ENCODE results near the gene PGM5.

PGM5 gene

DNA sequence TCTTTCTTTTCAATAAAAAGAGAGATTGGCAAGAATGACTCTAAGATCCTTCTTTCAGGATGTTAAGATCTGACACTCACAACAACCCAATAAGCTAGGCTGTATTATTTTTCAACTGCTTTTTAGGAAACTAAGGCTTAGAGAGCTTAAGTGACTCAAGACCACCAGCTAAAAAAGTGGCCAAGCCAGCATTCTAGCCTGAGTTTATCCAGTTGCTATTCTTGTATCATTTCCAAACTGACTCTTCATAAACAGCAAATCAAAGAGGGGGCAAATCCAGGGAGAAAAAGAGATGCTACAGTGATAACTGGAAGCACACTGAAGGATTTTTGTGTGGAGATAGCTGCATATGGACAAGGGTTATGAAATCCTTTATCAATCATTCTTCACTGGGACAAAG is 137.1 kb downstream of the PGM5 start:
- no peak for DNase-seq (ENCODE audit: extremely low read depth in 1 of 2, low read depth in 1 of 2)

DNA sequence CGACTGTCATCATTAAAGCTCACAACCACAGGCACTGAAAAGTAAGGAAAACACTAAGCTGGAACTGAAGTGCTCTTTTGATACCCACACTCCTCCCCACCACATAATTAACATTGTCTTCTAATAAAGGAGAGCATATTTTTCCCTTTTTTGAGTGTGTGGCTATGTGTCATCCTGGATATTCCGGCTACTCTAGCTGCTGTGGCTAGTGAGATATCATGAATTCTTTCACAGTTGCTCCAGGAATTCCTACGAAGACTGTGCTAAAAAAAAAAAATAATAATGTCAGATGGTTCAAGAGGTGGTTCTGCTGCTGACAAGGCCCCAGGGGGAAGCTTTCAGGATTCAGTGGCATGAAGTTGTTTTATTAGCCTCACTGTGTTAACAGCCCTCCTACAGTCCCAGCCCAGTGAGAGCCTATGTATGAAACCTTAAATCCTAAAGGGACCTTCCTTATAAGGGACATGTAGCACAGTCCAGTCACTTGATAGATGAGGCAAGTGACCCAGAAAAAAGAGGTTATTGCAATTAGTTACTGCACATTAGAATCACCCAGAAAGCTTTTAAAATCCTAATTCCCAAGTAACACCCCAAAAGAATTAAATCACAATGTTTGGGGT is 137.7 kb downstream of the PGM5 start:
- DNase-seq (ENCODE audit: extremely low read depth in 1 of 2, low read depth in 1 of 2): no peak

DNA sequence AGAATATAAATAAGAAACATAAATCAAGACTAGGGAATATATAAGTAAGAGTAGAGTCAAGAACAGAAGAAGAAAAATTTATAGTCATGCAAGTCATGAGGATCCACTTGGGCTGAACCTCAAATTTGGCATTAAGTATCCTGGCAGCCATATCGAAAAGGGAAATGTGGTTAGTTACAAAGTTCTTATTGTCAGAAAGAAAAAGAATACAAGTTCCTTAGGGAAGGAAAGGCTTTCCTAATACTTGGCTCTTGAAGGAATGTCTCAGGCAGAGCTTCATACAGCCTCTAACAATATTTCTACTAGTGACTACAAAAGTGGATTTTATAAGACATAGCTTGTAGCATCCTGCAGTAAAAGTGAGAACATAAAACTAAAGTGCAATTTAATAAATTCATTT is 138.8 kb downstream of the PGM5 start:
- no peak for DNase-seq (ENCODE audit: extremely low read depth in 1 of 2, low read depth in 1 of 2)

DNA sequence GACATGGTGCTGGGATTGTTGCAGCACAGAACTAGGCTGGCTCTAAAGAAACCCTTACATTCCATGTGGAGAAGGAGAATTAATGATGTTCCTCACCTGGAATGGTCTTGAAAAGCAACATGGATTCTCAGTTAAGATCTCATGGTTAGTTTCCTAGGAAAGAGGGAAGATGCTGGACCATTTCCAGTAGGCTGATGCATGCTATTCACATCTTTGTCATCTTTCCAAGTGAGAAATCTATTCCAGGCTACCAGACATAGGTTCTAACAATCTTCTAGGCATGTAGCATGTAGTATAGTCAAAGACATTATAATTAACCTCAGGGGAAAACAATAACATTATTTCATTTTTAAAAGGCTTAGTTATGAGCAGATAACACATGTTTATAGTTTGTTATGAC is 139.9 kb downstream of the PGM5 start:
- DNase-seq (ENCODE audit: extremely low read depth in 1 of 2, low read depth in 1 of 2): no peak

DNA sequence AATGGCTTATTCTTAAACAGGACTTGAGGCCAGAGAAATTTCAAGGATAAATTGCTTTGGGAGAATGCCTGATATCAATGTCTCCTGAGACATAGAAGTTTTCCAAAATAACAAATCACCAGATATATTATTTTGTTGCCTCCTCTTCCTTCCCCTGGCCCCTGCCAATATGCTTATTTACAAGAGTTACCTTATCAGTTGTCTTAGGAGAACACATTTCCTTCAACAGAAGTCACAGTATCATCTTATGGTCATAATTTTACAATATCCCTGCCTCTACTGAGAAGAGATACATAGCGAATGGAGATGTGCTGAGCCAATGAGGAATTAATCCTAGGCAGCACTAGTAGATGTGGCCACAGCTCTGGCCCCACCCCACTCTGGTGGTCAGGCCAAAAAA is 141.2 kb downstream of the PGM5 start:
- no peak for DNase-seq (ENCODE audit: extremely low read depth in 1 of 2, low read depth in 1 of 2)

DNA sequence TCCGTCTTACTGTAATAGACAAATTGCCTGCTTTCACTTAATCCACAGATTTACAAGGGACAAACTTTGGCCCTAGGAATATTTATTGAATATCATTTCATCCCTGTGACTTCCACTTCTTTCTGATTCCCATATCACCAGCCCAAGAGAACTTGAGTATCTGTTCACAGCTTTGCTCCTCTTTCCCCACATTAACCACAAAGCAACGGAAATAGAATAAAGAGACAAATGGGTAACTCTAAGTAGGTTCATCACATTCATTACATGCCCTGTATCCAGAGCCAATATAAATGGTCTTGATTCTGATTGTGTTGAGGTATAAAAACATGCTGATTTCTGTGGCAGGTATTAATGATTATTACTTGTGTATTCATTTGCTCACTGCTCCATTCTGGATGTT is 142.4 kb downstream of the PGM5 start:
- DNase-seq (ENCODE audit: extremely low read depth in 1 of 2, low read depth in 1 of 2): no peak

DNA sequence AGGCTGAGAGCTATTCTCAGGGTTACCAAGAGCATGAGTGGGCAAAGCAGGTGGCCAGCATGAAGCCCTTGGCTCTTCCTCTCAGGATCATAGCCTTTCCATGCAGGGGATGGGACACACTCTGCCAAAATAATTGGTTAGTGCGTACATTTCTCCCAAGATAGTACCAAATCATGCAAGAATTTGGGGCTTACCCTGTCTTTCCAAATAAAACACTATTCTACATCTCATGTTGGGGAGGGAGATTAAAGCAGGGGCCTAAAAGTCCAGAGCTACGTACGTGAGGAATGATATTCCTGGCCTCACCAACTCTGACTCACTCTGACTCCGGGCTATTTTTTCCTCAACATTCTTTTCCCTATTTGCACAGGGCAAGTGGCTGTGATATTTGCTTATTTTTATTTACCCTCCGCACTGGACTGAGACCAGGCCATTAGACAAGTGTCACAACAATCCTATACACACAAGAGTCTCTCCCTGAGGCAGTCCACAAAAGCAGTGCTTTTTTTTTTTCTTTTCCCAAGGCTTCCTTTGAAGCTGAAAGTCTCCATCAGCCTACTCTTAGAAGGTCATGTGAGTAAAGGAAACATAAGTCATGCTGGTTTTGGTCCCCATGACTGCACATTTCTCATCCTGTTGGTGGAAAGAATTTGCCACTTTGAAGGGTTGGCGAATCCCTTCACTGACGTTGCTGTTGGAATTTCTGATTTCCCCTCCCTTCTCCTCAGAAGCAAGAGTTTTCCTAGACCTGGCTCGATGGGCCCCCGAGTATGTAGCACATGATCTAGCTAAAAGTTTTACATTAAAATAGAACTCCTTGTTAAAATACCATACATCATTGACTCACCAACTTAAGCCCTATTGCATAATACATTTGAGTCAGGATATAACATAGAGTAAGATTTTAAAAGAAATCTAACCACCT is 144.3 kb downstream of the PGM5 start:
- no peak for DNase-seq (ENCODE audit: extremely low read depth in 1 of 2, low read depth in 1 of 2)

DNA sequence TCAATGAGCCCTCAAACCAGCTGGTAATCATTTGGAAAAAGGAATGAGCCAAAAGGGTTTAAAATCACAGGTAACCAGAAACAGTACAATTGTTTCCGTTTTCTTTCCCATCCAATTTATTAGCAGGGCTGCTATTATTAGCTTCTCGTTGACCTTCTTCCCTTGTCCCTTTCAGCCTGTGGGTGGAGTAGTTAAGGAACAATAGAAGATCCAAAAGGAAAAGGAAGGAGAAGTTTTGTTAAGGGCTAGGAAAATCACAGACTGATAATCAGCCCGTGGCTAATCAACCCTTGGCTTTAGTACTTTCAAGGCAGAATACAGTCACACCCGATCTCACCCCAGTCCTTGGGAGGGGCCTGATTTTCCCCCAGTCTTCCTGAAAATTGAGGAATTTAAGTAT is 145.9 kb downstream of the PGM5 start:
- no peak for DNase-seq (ENCODE audit: extremely low read depth in 1 of 2, low read depth in 1 of 2)

DNA sequence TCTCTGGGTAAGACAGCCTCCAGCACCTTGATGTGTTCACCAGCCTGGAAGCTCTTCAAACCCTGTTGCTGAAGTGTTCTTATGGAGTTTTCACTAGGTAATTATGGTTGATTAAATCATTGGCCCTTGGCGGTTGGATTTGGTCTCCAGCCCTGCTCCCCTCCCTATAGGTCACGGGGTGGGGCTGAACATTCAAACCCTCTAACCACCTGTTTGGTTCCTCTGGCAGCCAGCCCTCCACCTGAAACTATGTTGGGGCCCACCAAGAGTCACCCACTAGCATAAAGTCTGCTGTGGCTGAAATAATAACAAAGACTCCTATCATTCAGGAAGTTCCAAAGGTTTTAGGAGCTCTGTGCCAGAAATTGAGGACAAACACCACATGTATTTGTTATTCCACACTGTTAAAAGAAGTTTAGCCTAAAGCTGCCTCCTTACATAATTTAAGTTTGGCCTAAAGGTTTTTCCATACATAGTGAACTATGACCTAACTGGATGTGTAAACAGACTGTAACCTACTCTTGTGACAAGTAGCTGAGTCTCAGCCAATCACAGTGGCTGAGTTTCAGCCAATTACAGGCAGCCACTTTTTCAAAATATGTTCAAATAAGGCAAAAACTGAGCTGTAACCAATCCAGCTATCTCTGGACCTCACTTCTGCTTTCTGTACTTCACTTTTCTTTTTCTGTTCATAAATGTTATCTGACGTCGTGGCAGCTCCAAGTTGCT is 149.4 kb downstream of the PGM5 start:
- no peak for DNase-seq (ENCODE audit: extremely low read depth in 1 of 2, low read depth in 1 of 2)

DNA sequence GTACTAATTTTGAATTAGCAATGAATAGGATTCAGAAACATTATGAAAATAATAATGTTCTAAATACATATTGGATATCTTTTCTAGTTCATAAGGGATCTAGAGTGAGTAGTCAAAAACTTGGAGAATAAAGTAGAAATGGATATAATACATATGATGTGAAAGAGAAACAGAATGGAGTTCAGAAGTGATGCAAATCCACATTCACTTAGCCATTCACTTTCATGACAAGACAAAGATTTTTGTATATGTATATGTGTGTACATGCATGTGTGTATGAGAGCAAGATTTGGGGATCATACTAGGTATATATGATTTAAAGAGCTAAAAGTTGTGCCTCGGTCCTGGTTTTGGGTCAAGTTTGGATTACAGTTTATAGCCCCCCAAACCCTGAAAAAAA is 150.1 kb downstream of the PGM5 start:
- no peak for DNase-seq (ENCODE audit: extremely low read depth in 1 of 2, low read depth in 1 of 2)

DNA sequence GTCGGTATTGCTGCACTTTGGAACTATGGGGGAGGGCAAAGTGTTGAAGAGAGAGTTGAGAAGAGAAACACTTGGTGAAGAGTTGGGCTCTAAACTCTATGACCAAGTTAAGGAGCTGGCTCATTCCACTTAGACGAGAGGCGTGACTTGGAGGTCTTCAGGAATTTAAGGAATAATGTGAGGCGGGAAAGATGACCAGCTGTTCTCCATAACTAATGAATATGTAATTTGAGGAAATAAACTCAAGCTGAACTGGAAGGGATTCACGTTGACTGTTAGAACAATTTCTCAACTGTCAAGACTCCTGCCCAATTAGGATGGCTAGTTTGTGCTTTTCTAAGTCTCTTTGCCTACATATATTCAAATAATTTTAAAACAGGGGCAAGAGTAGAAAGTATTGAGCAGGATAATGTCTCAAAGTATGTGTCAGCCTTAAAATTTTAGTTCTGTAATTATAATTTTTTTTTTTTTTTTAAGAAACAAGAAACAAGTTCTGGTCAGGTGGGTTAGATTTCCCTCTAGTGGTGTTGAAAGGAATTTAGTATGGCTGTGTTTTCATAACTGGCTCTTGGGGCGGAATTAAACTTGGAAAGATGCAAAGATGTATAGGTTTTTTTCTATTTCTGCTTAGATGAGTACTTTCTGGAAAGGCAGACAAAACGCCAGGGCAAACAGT is 150.9 kb downstream of the PGM5 start:
- no peak for DNase-seq (ENCODE audit: extremely low read depth in 1 of 2, low read depth in 1 of 2)

DNA sequence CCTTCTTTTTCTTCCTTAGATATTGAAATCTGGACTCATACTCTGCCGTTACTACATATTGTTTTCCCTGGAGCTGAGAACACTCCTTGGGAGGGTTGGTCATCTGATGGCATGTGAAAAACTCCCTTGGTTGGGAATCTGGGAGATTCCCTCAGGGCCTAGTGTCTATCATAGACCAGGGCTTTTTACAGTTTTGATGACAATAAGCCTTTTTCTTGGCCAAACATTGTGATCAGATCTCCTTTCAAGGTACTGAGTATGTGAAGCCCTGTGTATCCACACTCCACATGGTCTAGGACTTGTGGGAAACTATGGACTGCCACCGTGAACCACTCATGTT is 151.4 kb downstream of the PGM5 start:
- DNase-seq (ENCODE audit: extremely low read depth in 1 of 2, low read depth in 1 of 2): no peak

DNA sequence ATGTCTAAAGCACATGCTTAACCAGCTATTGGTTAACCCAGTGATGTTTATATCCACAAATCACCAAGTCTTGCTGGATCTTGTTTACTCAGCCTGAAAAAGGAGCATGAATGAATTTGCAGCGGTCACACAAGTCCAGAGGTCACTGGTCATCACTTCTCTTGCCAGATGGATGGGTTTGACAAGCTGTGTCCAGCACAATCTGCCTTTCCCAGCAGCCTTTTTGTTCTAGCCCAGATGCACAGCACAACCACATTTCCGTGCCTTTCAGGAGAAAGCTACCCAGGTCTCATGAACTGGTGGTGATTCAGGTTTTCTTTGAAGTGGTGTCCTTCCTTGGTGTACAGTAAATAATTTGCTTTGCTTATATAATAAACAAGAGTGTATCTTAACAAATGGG is 152.1 kb downstream of the PGM5 start:
- DNase-seq (ENCODE audit: extremely low read depth in 1 of 2, low read depth in 1 of 2): no peak

DNA sequence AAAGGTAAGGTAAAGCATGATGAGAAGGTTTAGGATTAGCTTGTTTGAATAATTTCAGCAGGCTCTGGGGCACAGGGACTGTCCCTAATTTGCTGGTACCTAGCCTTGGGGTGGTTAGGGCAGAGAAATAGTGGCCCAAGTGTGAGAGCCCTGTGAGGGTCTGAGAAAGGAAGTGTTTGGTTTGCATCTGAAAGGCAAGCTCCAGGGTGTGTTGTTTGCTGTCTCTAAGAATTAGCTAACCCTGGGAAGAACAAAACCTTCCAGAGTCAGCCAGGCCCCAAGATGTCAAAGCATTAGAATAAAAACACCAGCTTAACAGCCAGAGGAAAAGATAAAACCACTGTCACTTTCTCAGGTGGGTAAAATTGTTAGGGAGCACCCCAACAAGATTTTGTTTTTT is 153.3 kb downstream of the PGM5 start:
- DNase-seq (ENCODE audit: extremely low read depth in 1 of 2, low read depth in 1 of 2): no peak

DNA sequence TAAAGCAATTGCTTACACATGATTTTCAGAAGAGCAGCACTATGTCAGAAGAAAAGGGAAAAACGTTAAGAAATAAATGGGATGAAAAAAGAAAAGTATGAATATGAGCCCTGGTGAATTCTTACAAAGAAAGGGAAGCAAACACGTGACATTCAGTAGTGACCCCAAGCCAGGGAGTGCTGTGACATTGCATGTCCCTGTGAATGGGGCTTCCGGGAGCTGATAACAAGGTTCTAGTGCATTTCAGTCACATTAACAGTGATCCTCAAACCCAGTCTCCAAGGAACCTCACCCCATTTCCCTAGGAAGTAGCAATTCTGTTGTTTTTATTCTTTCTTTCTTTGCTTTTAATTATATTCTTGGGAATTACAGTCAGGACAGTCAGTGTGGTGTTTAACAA is 157.0 kb downstream of the PGM5 start:
- DNase-seq (ENCODE audit: extremely low read depth in 1 of 2, low read depth in 1 of 2): no peak

DNA sequence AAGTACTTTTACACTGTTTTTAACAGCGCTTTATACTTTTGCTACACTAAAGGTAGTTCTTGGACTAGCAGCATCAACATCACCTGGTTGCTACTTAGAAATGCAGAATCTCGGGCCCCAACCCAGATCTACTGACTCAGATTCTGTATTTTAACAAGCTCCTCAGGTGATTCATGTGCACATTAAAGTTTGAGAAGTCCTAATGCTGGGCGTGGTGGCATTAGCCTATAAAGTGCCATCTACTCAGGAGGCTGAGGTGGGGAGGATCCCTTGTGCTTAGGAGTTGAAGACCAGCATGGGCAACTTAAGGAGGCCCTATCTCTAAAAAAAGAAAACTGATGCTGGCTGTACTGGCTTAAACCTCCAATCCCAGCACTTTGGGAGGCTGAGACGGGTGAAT is 157.6 kb downstream of the PGM5 start:
- no peak for DNase-seq (ENCODE audit: extremely low read depth in 1 of 2, low read depth in 1 of 2)

DNA sequence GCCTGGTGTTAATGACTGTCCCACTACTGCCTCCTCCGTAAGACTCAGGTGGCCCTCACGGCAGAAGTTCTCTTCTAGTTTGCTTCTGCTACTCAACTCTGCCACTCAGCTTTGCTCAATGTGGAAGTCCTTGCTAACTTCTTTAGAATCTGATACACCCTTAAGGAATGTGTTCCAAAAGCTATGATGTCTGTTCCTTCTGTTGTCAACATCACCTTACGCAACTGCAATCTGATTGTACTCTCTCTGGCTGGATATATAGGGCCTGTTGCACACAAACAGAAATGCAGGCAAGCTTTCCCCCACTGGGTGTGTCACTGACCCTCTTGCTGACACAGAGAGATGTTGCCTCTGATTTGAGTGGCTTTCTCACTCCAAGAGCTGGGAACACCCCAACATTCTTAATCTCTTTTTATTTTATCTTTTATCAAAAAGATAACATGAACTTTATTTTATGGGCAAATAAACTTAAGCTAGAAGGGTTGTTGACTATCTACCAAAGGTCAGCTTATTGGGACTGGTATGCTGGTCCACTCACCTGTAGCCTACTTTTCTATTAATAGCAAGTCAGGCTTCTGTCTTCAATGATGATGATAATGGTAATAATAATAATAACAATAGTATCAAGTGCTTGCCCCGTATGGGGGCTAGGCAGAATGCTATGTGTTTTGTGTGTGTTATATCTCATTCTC is 159.1 kb downstream of the PGM5 start:
- DNase-seq (ENCODE audit: extremely low read depth in 1 of 2, low read depth in 1 of 2): no peak

DNA sequence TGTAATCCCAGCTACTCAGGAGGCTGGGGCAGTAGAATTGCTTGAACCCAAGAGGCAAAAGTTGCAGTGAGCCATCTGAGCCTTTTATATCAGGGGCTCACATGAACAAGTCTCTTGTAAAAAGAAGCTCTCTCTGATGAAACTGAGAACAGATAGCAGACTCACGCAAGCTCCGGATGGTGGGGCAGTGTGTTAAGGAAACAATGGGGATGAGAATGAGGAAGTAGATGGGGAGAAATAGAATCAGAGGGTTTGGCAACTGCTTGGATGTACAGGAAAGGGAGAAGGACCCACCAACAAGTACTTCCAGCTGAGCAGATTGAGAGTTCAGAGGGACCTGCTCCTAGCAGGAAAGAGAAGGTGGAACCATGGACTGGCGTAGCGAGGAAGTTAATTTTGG is 165.7 kb downstream of the PGM5 start:
- DNase-seq (ENCODE audit: extremely low read depth in 1 of 2, low read depth in 1 of 2): no peak

DNA sequence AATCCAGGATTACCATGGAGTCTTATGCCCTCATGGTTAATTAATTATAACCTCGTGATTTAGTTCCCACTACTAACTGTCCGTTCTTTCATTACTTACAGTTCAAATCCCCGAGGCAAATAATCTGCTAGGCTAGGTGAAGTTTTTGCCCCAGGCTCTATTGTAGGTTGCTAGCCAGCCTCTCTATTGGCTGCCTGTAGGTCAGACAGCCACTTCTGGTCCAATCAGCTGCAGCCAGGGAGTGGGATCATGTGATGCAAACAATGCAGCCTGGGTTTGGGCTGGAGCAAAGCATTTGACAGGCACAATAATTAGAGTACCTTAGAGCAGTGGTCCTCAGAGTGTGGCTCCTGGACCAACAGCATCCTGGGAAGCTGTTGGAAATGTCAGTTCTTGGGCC is 166.5 kb downstream of the PGM5 start:
- DNase-seq (ENCODE audit: extremely low read depth in 1 of 2, low read depth in 1 of 2): no peak

DNA sequence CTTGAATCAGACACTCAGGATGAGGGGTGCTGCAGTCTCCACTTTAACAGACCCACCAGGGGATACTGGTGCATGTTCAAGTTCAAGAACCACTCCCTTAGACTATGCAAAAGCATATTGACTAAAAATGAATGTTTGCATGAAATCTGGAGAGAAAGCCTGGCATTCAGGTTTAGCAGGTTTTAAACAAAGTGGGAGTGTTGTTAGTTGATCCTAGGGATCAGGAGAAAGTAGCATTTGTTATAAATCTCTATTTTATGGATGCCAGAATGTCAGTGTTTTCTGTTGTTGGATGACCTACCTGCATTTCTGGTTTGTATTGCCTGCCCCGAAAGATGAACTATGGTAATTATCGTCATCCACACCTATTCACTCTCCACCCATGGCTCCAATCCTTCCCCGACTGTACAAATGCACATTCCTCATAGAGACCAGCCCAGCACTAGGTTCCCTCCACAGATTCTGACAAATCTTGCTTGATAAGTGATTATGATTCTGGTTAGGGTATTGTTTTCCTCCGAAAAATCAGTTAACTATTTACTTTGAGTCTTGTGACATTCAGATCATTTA is 167.0 kb downstream of the PGM5 start:
- DNase-seq (ENCODE audit: extremely low read depth in 1 of 2, low read depth in 1 of 2): no peak

DNA sequence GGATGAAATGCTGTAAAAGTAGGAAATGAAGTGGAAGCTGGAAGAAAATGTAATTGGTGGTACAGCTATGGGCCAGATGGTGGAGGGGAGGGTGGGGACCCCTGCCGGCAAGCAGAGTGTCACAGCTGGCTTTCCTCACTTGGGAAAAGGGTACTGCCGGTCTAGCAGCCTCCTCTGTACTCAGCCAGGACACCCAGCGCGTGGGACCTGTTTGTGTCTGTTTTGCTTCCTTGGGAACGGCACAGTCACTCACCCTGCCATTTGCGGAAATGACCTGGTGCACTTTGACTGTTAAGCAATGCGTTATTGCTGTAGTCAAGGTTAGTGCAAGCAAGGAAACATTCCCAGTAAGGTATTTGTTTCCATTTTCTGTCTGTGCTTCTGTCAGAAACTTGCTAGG is 174.2 kb downstream of the PGM5 start:
- DNase-seq (ENCODE audit: extremely low read depth in 1 of 2, low read depth in 1 of 2): no peak

Data from activated CD8-positive, alpha-beta memory T cell treated with anti-CD3 and anti-CD28 coated beads for 1 hour (primary cell).